ENCODE measurements around the gene CEP112.

The CEP112 gene

DNA sequence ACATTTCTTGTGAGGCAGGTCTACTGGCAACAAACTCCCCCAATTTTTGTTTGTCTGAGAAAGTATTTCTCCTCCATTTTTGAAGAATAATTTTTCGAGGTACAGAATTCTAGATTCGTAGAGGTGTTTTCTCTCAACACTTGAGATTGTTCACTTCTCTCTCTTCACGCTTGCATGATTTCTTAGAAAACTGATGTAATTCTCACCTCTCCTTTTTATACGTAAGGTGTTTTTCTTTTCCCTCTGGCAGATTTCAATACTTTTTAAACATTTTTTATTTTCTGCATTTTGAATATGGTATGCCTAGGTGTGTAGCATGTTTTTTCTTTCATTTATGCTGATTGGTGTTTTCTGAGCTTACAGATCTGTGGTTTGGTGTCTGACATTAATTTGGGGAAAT lies 429.0 kb downstream of the CEP112 start:
- H3K27ac ChIP-seq (ENCODE audit: low read depth, low read length), result no peak overlapping the region
- no peaks in the 10 kb centered on the region for H3K79me2 ChIP-seq (ENCODE audit: insufficient read depth, low read length)
- H3K9me2 ChIP-seq (replicated peaks; ENCODE audit: insufficient read depth, low read length), result no peaks in the 10 kb centered on the region
- no peak overlapping the region for H3K4me3 ChIP-seq (ENCODE audit: insufficient read depth, low read length, poor library complexity, severe bottlenecking)
- H3K4me2 ChIP-seq (ENCODE audit: low read depth, low read length, poor library complexity, severe bottlenecking), result no peak overlapping the region
- H4K20me1 ChIP-seq (ENCODE audit: low read depth, low read length), result no peaks in the 10 kb centered on the region
- no peak overlapping the region for H3K9ac ChIP-seq (ENCODE audit: low read length)
- H3K27me3 ChIP-seq (ENCODE audit: low read length), result no peaks in the 10 kb centered on the region
- H3K36me3 ChIP-seq (ENCODE audit: low read length), result no peaks in the 10 kb centered on the region
- TF ChIP-seq EZH2phosphoT487 (conservative IDR thresholded peaks at IDR 0.05; ENCODE audit: low read length), result no peak
- TF ChIP-seq, protein P1, sequence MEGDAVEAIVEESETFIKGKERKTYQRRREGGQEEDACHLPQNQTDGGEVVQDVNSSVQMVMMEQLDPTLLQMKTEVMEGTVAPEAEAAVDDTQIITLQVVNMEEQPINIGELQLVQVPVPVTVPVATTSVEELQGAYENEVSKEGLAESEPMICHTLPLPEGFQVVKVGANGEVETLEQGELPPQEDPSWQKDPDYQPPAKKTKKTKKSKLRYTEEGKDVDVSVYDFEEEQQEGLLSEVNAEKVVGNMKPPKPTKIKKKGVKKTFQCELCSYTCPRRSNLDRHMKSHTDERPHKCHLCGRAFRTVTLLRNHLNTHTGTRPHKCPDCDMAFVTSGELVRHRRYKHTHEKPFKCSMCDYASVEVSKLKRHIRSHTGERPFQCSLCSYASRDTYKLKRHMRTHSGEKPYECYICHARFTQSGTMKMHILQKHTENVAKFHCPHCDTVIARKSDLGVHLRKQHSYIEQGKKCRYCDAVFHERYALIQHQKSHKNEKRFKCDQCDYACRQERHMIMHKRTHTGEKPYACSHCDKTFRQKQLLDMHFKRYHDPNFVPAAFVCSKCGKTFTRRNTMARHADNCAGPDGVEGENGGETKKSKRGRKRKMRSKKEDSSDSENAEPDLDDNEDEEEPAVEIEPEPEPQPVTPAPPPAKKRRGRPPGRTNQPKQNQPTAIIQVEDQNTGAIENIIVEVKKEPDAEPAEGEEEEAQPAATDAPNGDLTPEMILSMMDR (IDR thresholded peaks at IDR 0.05; ENCODE audit: insufficient read depth, low read length, poor library complexity, severe bottlenecking), result no peak
- no peak overlapping the region for H2AFZ ChIP-seq (ENCODE audit: low read depth, low read length, severe bottlenecking)
- H3K9me3 ChIP-seq (ENCODE audit: insufficient read depth, low read length), result no peaks in the 10 kb centered on the region
- no peaks in the 10 kb centered on the region for H3F3A ChIP-seq (ENCODE audit: insufficient read depth)

DNA sequence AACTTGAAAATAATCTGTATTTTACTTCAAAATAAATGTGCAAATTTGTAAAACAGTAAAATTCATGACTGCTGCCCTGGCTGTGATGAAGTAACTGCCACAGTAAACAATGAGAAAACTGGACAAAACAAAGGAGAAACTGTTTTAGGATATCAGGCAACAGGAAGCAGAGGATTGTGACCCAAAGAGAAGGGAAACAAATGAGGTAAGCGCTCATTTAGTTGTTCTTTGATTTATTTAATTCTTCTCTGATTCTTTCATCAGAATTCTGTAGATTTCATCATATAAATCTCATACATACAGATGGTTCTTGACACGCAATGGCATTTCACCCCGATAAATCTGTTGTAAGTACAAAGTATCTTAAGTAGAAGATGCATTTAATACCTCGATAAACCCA lies 432.4 kb downstream of the CEP112 start:
- Histone ChIP-seq H4K20me1 (ENCODE audit: low read depth, low read length) (no peaks in the 10 kb centered on the region), H3K79me2 (ENCODE audit: insufficient read depth, low read length) (no peaks in the 10 kb centered on the region), H2AFZ (ENCODE audit: low read depth, low read length, severe bottlenecking) (no peak overlapping the region), H3K9me3 (ENCODE audit: insufficient read depth, low read length) (no peaks in the 10 kb centered on the region), H3K27ac (ENCODE audit: low read depth, low read length) (no peak overlapping the region), H3K36me3 (ENCODE audit: low read length) (no peaks in the 10 kb centered on the region), H3K4me2 (ENCODE audit: low read depth, low read length, poor library complexity, severe bottlenecking) (no peak overlapping the region), H3F3A (ENCODE audit: insufficient read depth) (no peaks in the 10 kb centered on the region), H3K9me2 (replicated peaks; ENCODE audit: insufficient read depth, low read length) (no peaks in the 10 kb centered on the region), H3K9ac (ENCODE audit: low read length) (no peak overlapping the region), H3K27me3 (ENCODE audit: low read length) (no peaks in the 10 kb centered on the region), H3K4me3 (ENCODE audit: insufficient read depth, low read length, poor library complexity, severe bottlenecking) (no peak overlapping the region)
- TF ChIP-seq, protein P1 (IDR thresholded peaks at IDR 0.05; ENCODE audit: insufficient read depth, low read length, poor library complexity, severe bottlenecking), result no peak
- TF ChIP-seq EZH2phosphoT487 (conservative IDR thresholded peaks at IDR 0.05; ENCODE audit: low read length), result no peak

DNA sequence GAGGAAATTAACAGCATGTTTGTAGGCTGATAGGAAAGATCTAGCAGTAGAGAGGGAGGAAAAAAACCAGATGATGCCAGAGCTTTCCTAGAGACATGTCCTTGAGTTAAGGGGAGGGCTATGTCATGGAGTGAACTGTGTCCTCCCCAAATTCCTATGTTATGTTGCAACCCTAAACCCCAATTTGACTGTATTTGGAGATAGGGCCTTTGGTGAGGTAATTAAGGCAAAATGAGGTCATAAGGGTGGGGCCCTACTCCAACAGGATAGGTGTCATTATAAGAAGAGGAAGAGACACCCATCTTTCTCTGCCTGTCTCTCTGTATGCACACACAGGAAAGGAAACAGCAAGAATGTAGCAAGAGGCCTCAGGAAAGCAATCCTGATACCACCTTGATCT lies 435.2 kb downstream of the CEP112 start:
- TF ChIP-seq, protein P1 (IDR thresholded peaks at IDR 0.05; ENCODE audit: insufficient read depth, low read length, poor library complexity, severe bottlenecking), result no peak
- no peak for TF ChIP-seq EZH2phosphoT487 (conservative IDR thresholded peaks at IDR 0.05; ENCODE audit: low read length)
- no peaks in the 10 kb centered on the region for H4K20me1 ChIP-seq (ENCODE audit: low read depth, low read length)
- no peak overlapping the region for H3K27ac ChIP-seq (ENCODE audit: low read depth, low read length)
- H2AFZ ChIP-seq (ENCODE audit: low read depth, low read length, severe bottlenecking), result no peak overlapping the region
- H3F3A ChIP-seq (ENCODE audit: insufficient read depth), result no peaks in the 10 kb centered on the region
- no peak overlapping the region for H3K4me3 ChIP-seq (ENCODE audit: insufficient read depth, low read length, poor library complexity, severe bottlenecking)
- no peak overlapping the region for H3K4me2 ChIP-seq (ENCODE audit: low read depth, low read length, poor library complexity, severe bottlenecking)
- H3K9me3 ChIP-seq (ENCODE audit: insufficient read depth, low read length), result no peaks in the 10 kb centered on the region
- no peaks in the 10 kb centered on the region for H3K36me3 ChIP-seq (ENCODE audit: low read length)
- H3K9me2 ChIP-seq (replicated peaks; ENCODE audit: insufficient read depth, low read length), result no peaks in the 10 kb centered on the region
- no peaks in the 10 kb centered on the region for H3K79me2 ChIP-seq (ENCODE audit: insufficient read depth, low read length)
- H3K9ac ChIP-seq (ENCODE audit: low read length), result no peak overlapping the region
- no peaks in the 10 kb centered on the region for H3K27me3 ChIP-seq (ENCODE audit: low read length)

All from SU-DHL-6 (cell line).